SJCRH30 (cell line): ENCODE results near the gene ACACB. TPM values are rescaled to one million over a fixed set of nuclear protein-coding genes. Genes with fewer than 3 reads are reported as not detected.

ENCODE experiments used
- DNase-seq, 2 experiments: peaks; one replicate each; pipeline ENCODE4 v3.0.0-alpha.2; 2015 to 2020
- H3K27ac ChIP-seq: fragments of 250-450 bp; sonication (Bioruptor Pico); 2 replicates; pipeline ENCODE4 v1.5.1; 2020; ENCODE audit warnings: mild to moderate bottlenecking, moderate library complexity
- H3K27me3 ChIP-seq: fragments of 250-450 bp; sonication (Bioruptor Pico); 2 replicates; pipeline ENCODE4 v1.5.1; 2020; ENCODE audit warnings: mild to moderate bottlenecking, moderate library complexity
- H3K36me3 ChIP-seq: fragments of 250-450 bp; sonication (Bioruptor Pico); 2 replicates; pipeline ENCODE4 v1.5.1; 2020; ENCODE audit warnings: mild to moderate bottlenecking, moderate library complexity
- H3K4me1 ChIP-seq: fragments of 250-450 bp; sonication (Bioruptor Pico); 2 replicates; pipeline ENCODE4 v1.5.1; 2020; ENCODE audit warnings: mild to moderate bottlenecking, moderate library complexity
- H3K4me3 ChIP-seq: fragments of 250-450 bp; sonication (Bioruptor Pico); 2 replicates; pipeline ENCODE4 v1.5.1; 2020; ENCODE audit warnings: mild to moderate bottlenecking, moderate library complexity
- H3K9me3 ChIP-seq: fragments of 250-450 bp; sonication (Bioruptor Pico); replicated peaks from 2 replicates; pipeline ENCODE4 v1.5.1; 2020; ENCODE audit warnings: mild to moderate bottlenecking, moderate library complexity
- total RNA-seq: library from RNA; depleted of rRNA; stranded (reverse); fragments of >200 nt; shearing (Covaris generic); gene quantifications from 2 replicates; pipeline ENCODE4 v1.2.3, GENCODE V29; 2014

Gene ACACB
- total RNA-seq, 1 experiment from 2014 or later = 3.3 TPM

GRCh38 chr12:109247831-109248654, 131.7 kb downstream of the ACACB start:
- Histone ChIP-seq H3K36me3 (no peaks in the 10 kb centered on the region), H3K4me1 (no peaks in the 10 kb centered on the region), H3K9me3 (no peaks in the 10 kb centered on the region), H3K4me3 (no peak overlapping the region), H3K27me3 (no peaks in the 10 kb centered on the region), H3K27ac (no peak overlapping the region)
- DNase-seq = no peak

DNA sequence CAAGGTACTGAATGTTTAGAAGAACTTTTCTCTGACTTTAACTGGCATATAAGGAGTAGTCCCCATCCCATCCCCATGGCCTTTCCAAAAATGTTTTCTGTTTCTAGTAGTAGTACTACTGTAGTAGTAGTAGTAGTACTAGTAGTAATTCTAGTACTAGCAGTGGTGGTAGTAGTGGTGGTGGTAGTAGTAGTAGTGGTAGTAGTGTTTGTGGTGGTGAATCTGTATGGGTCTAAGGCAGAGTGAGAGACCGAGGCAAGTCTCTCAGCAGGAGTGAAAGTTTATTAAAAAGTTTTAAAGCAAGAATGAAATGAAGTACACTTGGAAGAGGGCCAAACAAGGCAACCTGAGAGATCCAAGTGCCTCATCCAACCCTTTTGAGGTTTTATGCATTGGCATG, 134.1 kb downstream of the ACACB start:
- no peaks in the 10 kb centered on the region for H3K36me3 ChIP-seq
- no peak for DNase-seq
- H3K4me1 ChIP-seq = no peaks in the 10 kb centered on the region
- H3K27ac ChIP-seq = no peak overlapping the region
- 0 out of 2 replicates have a peak, but pooled peaks cover 3% of the 10 kb centered on the region for H3K9me3 ChIP-seq
- no peak overlapping the region for H3K4me3 ChIP-seq
- H3K27me3 ChIP-seq = no peaks in the 10 kb centered on the region

DNA sequence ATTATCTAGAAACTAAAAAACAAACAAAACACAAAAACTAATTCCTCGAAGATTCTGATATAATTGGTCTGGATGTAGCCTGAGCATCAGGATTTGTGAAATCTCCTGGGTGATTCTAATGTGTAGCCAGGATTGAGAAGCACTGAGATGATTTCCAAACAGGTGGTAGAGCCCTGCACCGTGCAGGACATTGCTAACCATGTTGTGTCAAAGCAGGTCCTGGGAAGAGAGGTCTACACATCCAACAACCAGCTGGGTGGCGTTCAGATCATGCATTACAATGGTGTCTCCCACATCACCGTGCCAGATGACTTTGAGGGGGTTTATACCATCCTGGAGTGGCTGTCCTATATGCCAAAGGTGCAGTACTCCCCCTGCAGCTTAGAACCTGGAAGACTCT, 136.4 kb downstream of the ACACB start:
- no peak for DNase-seq
- no peak overlapping the region for H3K4me3 ChIP-seq
- H3K27me3 ChIP-seq = no peaks in the 10 kb centered on the region
- H3K36me3 ChIP-seq = no peaks in the 10 kb centered on the region
- no peak overlapping the region for H3K27ac ChIP-seq
- no peaks in the 10 kb centered on the region for H3K4me1 ChIP-seq
- 0 out of 2 replicates have a peak, but pooled peaks cover 3% of the 10 kb centered on the region for H3K9me3 ChIP-seq

GRCh38 chr12:109253913-109254544, 137.6 kb downstream of the ACACB start:
- Histone ChIP-seq H3K4me3 (no peak overlapping the region), H3K27me3 (no peaks in the 10 kb centered on the region), H3K9me3 (0 out of 2 replicates have a peak, but pooled peaks cover 3% of the 10 kb centered on the region), H3K36me3 (no peaks in the 10 kb centered on the region), H3K4me1 (no peaks in the 10 kb centered on the region; the same call in 1 of the 2 replicates), H3K27ac (no peak overlapping the region)
- DNase-seq = no peak

DNA sequence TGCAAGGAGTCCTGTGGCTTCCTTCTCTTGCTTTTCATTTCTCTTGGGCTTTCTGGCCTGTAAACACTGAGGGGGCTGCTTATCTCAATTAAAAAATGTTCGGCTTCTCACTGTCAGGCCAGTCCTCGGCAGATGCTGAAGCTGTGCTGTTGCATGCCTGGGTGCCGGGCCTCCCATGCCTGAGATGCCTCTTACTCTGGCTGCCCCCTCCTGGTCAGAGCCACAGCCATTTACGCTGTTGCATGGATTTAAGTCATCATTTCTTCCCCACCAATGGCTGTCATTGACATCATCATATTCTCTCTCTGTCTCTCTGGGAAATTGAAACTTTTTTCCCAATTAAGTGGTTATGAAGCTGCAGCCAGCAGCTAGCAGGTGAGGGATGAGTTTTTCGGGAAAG, 139.0 kb downstream of the ACACB start:
- H3K27ac ChIP-seq = no peak overlapping the region
- DNase-seq = no peak
- 0 out of 2 replicates have a peak, but pooled peaks cover 3% of the 10 kb centered on the region for H3K9me3 ChIP-seq
- no peaks in the 10 kb centered on the region for H3K27me3 ChIP-seq
- no peaks in the 10 kb centered on the region for H3K36me3 ChIP-seq
- H3K4me3 ChIP-seq = no peak overlapping the region
- H3K4me1 ChIP-seq = no peaks in the 10 kb centered on the region; the same call in 1 of the 2 replicates

GRCh38 chr12:109256011-109256410, 139.6 kb downstream of the ACACB start:
- Histone ChIP-seq H3K36me3 (no peaks in the 10 kb centered on the region), H3K9me3 (0 out of 2 replicates have a peak, but pooled peaks cover 3% of the 10 kb centered on the region), H3K27me3 (no peaks in the 10 kb centered on the region), H3K4me1 (no peaks in the 10 kb centered on the region; the same call in 1 of the 2 replicates), H3K27ac (no peak overlapping the region), H3K4me3 (no peak overlapping the region)
- no peak for DNase-seq

DNA sequence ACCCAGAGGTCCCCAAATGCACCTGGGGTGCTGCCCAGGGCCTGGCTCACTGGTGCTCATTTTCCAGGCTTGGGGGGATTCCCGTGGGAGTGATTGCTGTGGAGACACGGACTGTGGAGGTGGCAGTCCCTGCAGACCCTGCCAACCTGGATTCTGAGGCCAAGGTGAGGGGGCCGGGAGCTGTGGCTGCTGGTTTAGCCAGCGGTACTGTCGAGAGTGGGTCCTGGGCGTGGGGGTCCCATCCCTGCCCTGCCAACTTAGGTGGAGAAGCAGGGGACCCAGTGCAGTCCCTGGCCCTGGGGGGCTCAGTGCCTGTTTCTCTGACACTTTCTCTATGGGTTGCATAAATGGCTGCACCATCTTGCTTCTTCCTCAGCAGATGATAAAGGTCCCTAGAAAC, 141.8 kb downstream of the ACACB start:
- Histone ChIP-seq H3K36me3 (no peaks in the 10 kb centered on the region), H3K27me3 (no peaks in the 10 kb centered on the region), H3K27ac (no peak overlapping the region)

DNA sequence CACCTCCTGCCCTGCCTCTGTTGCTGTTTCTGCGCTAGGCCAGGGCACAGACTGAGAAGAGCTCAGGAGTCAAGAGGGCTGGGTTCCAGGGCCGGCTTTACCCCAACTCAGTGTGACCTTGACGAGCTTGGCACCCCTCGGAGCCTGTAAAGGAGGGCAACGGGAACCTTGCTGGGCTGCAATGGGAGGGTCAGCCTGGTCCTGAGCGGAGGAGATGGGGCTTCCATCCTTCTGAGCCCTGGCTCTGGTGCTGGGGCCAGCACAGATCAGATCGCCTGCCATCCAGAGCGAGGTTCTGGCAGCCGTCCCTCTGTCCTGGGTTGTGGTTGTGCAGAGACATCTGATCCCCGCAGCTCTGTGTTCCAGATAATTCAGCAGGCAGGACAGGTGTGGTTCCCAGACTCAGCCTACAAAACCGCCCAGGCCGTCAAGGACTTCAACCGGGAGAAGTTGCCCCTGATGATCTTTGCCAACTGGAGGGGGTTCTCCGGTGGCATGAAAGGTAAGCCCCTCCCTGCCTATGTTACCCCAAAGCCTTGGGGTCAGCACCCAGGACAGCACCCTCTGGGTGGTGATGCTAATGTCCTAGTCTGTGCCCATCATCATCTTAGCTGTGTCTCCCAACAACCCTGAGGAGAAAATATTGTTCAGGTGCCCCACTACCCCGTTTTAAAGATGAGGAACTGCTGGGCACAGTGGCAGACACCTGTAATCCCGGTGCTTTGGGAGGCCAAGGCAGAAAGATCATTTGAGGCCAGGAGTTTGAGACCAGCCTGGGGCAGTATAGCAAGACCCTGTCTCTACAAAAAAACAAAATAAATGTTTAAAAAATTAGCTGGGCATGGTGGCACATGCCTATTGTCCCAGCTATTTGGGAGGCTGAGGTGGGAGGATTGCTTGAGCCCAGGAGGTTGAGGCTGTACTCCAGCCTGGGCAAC, 142.5 kb downstream of the ACACB start:
- DNase-seq = peak; percentile 54 to 72
- H3K4me3 ChIP-seq = no peak overlapping the region
- no peak overlapping the region for H3K27ac ChIP-seq
- no peaks in the 10 kb centered on the region for H3K36me3 ChIP-seq
- no peaks in the 10 kb centered on the region; the same call in 1 of the 2 replicates for H3K4me1 ChIP-seq
- peaks cover under 1% of the 10 kb centered on the region; the same call in 1 of the 2 replicates for H3K9me3 ChIP-seq
- H3K27me3 ChIP-seq = no peaks in the 10 kb centered on the region

More for the DNA sequence above, 141.8 kb downstream of the ACACB start:
- no peak overlapping the region for H3K4me3 ChIP-seq
- DNase-seq = no peak
- no peaks in the 10 kb centered on the region; the same call in 1 of the 2 replicates for H3K4me1 ChIP-seq
- H3K9me3 ChIP-seq = 0 out of 2 replicates have a peak, but pooled peaks cover 3% of the 10 kb centered on the region

DNA sequence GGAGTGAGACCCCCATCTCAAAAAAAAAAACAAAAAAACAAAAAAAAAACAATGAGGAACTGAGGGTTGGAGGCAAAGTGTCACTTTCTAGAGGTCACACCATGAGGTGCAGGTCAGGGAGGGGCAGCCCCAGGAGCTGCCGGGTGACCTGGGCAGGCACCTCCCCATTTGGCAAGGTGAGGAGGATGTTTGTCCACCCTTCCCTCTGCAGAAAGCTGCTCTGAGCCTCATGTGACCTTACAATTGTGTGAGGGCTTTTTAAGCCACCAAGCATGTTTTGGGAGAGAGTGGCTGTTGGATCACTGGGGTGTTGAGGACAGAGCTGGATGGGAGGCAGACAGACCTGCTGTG, 143.1 kb downstream of the ACACB start:
- H3K36me3 ChIP-seq = no peaks in the 10 kb centered on the region
- H3K4me3 ChIP-seq = no peak overlapping the region
- H3K4me1 ChIP-seq = no peaks in the 10 kb centered on the region; the same call in 1 of the 2 replicates
- DNase-seq = no peak
- H3K27ac ChIP-seq = no peak overlapping the region
- H3K9me3 ChIP-seq = no peaks in the 10 kb centered on the region; the same call in 1 of the 2 replicates
- no peaks in the 10 kb centered on the region for H3K27me3 ChIP-seq

DNA sequence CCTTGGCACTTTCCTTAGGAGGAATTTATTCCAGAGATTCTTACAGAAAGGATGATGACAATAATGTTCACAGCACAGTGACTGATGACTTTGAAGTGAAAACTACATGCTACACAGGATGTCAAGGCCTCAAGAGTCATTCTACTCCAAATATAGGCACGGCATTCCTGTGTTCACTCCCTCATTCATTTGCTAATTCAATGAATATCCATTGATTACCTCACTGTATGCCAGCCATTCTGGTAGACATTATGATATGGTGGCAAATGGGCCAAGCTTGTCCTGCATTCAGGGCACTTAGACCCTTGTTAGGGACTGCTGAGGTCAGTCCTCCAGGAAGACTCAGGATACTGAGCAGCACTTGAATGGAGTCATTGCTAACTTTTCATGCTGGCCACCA, 144.7 kb downstream of the ACACB start:
- DNase-seq = no peak
- H3K27ac ChIP-seq = no peak overlapping the region
- no peak overlapping the region for H3K4me3 ChIP-seq
- H3K36me3 ChIP-seq = no peaks in the 10 kb centered on the region
- no peaks in the 10 kb centered on the region; the same call in 1 of the 2 replicates for H3K9me3 ChIP-seq
- H3K4me1 ChIP-seq = no peaks in the 10 kb centered on the region; the same call in 1 of the 2 replicates
- no peaks in the 10 kb centered on the region for H3K27me3 ChIP-seq

- Histone ChIP-seq H3K4me1 (no peaks in the 10 kb centered on the region; the same call in 1 of the 2 replicates), H3K4me3 (no peak overlapping the region), H3K36me3 (no peaks in the 10 kb centered on the region), H3K9me3 (no peaks in the 10 kb centered on the region; the same call in 1 of the 2 replicates), H3K27me3 (no peaks in the 10 kb centered on the region), H3K27ac (no peak overlapping the region)
- DNase-seq = no peak
Measured at GRCh38 chr12:109261939-109262338, 145.6 kb downstream of the ACACB start.

GRCh38 chr12:109263439-109263838, 147.1 kb downstream of the ACACB start:
- Histone ChIP-seq H3K4me1 (no peaks in the 10 kb centered on the region; the same call in 1 of the 2 replicates), H3K27me3 (no peaks in the 10 kb centered on the region), H3K36me3 (no peaks in the 10 kb centered on the region), H3K27ac (no peak overlapping the region), H3K9me3 (no peaks in the 10 kb centered on the region; the same call in 1 of the 2 replicates), H3K4me3 (no peak overlapping the region)
- DNase-seq = no peak

DNA sequence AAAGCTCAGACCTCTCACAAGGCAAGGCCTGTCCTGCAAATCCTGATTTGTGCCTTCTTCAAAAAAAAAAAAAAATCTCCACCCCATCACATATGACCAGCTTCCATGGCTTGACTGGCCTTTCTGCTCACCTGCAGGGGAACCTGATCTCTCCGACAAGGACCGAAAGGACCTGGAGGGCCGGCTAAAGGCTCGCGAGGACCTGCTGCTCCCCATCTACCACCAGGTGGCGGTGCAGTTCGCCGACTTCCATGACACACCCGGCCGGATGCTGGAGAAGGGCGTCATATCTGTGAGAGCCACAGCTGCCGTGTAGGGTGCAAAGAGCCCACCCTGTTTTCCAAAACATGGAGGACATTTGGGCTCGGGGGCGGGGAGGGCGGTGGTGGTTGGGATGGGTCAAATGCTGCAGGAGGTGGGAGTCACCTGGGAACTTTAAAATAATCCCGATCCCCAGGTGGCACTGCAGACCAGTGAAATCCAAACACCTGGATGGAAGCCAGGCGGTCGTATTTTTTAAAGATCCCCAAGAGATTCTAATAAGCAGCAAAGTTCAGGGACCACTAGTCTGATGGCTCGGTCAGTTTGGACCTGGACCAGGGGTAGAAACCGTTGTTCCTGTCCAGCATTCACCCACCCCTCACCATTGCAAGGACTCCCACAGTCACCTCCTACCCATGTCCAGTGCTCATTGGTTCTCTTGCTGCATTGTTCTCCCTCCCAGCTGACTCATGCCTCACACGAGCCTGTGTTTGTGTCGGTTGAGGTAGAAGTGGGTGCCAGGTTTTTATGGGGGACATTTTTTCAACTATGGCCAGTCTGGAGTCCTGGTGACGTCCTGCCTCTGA, 147.9 kb downstream of the ACACB start:
- Histone ChIP-seq H3K9me3 (no peaks in the 10 kb centered on the region; the same call in 1 of the 2 replicates), H3K27me3 (no peaks in the 10 kb centered on the region), H3K36me3 (no peaks in the 10 kb centered on the region), H3K4me1 (no peaks in the 10 kb centered on the region), H3K27ac (no peak overlapping the region), H3K4me3 (no peak overlapping the region)
- peak; percentile 60 to 71 for DNase-seq
